ENCODE measurements around the gene SLC50A1.

SLC50A1 gene

DNA sequence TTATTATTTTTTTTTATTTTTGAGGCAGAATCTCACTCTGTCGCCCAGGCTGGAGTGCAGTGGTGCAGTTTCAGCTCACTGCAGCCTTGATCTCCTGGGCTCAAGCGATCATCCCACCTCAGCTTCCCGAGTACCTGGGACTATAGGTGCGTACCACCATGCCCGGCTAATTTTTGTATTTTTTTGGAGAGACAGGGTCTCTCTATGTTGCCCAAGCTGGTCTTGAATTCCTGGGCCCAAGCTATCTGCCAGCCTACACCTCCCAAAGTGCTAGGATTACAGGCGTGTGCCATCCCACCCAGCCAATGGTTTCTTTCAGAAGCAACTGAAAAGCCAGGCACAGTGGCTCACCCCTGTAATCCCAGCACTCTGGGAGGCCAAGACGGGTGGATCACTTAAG lies 35.2 kb downstream of the SLC50A1 start:
- DNase-seq (ENCODE audit: low read depth), result no peak

GRCh38 chr1:155171836-155172731 lies 36.4 kb downstream of the SLC50A1 start:
- no peak for DNase-seq (ENCODE audit: low read depth)

GRCh38 chr1:155172732-155173477 lies 37.3 kb downstream of the SLC50A1 start, which contains the start of gene KRTCAP2:
Gene KRTCAP2, minus strand, starts transcription at chr1:155173304. Its CDS starts 80 bp downstream, at chr1:155173224.
- peak; percentile 94 for DNase-seq (ENCODE audit: low read depth)

DNA sequence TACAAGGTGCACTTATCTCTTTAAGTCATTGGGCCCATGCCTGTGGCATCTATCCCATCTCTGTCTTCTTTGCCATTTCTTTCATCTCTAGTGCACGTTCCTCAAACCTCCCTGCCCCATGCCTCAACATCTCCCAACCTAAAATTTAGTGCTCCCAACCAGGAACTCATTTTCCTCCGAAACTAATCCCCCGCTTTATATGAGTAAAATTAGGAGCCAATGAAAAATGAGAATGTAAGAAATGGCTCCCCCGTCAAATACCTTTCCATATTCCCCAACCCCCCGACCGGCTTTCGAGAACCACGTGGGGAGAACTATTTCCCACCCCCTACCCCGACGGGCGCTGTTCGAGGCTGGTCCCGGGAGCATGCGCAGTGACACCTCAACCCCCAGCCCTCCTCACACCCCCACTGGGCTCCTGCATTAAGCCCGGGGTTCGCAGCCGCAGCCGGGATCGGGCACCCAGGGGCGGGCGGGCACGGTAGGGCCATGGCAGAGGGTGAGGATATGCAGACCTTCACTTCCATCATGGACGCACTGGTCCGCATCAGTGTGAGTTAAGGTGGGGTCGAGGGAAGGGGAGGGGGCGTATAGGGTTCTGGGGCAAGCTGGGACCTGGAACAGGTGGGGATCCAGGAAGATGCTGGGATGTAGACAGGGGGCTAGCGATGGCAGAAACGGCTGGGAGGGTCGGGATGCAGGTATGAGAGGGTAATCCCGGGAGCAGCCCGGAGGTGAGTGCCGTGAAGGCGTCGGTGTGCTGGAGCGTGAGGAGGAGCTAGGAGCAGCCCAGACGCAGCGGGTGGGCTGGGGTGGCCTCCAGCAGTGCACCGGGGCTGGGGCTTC lies 38.0 kb downstream of the SLC50A1 start, which contains the start of gene TRIM46:
TRIM46 (plus strand) TSS at position 372 of the 846 bp plus-strand sequence; CDS start at position 490, 118 bp downstream.
- peak; percentile 64 for DNase-seq (ENCODE audit: low read depth)

GRCh38 chr1:155174324-155175280 lies 39.0 kb downstream of the SLC50A1 start:
- DNase-seq (ENCODE audit: low read depth), result no peak

- no peak for DNase-seq (ENCODE audit: low read depth)
Observed at GRCh38 chr1:155175281-155175926, 39.8 kb downstream of the SLC50A1 start.

DNA sequence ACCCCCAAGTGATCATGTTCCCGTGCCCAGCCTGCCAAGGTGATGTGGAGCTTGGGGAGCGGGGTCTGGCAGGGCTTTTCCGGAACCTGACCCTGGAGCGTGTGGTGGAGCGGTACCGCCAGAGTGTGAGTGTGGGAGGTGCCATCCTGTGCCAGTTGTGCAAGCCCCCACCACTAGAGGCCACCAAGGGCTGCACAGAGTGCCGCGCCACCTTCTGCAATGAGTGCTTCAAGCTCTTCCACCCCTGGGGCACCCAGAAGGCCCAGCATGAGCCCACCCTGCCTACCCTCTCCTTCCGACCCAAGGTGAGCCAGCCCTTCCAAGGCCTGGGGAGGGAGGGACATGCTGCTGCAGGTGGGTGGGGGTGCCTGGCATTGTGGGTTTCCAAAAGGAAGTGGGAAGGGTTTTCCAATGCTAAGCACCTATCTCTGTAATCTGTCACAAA lies 40.3 kb downstream of the SLC50A1 start:
- no peak for DNase-seq (ENCODE audit: low read depth)

GRCh38 chr1:155176544-155177071 lies 41.0 kb downstream of the SLC50A1 start:
- peak; percentile 77 for DNase-seq (ENCODE audit: low read depth)

GRCh38 chr1:155177192-155177917 lies 41.7 kb downstream of the SLC50A1 start:
- no peak for DNase-seq (ENCODE audit: low read depth)

- DNase-seq (ENCODE audit: low read depth), result no peak
Observed at GRCh38 chr1:155177918-155178281, 42.2 kb downstream of the SLC50A1 start.

GRCh38 chr1:155178441-155179111 lies 42.9 kb downstream of the SLC50A1 start:
- no peak for DNase-seq (ENCODE audit: low read depth)

DNA sequence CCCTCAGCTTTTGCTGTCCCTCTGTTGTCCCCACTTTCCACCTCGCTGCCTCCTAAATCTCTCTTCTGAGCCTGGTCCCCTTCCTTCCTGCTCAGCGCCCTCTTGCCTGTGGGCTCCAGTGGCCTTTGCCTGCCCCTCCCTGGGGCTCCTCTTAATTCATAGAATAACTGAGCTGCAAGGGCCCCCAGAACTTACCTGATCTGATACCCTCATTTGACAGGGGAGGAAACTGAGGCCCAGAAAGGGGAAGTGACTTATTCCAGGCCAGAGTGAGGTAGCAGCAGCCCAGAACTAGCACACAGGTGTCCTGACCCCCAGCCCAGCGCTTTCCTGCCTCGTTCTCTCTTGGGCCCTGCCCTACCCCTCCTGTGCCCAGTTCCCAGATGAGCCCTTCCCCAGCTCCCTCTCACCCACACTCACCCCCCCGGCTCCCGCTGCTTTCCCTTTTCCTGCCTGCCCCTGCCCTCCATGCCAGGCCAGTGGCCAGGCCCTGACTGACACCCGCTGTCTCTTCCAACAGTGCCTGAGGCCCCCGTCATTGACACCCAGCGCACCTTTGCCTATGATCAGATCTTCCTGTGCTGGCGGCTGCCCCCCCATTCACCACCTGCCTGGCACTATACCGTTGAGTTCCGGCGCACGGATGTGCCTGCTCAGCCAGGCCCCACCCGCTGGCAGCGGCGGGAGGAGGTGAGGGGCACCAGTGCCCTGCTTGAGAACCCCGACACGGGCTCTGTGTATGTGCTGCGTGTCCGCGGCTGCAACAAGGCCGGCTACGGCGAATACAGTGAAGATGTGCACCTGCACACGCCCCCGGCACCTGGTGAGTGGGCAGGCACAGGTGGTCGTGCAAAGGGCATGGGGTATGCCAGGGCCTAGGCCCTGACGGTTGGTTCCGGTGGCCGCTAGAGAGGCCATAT lies 43.7 kb downstream of the SLC50A1 start:
- no peak for DNase-seq (ENCODE audit: low read depth)

- no peak for DNase-seq (ENCODE audit: low read depth)
Observed at GRCh38 chr1:155181371-155182051, 45.9 kb downstream of the SLC50A1 start.

- DNase-seq (ENCODE audit: low read depth), result no peak
Observed at GRCh38 chr1:155182052-155182550, 46.4 kb downstream of the SLC50A1 start.

GRCh38 chr1:155183775-155184221 lies 48.1 kb downstream of the SLC50A1 start:
- no peak for DNase-seq (ENCODE audit: low read depth)

DNA sequence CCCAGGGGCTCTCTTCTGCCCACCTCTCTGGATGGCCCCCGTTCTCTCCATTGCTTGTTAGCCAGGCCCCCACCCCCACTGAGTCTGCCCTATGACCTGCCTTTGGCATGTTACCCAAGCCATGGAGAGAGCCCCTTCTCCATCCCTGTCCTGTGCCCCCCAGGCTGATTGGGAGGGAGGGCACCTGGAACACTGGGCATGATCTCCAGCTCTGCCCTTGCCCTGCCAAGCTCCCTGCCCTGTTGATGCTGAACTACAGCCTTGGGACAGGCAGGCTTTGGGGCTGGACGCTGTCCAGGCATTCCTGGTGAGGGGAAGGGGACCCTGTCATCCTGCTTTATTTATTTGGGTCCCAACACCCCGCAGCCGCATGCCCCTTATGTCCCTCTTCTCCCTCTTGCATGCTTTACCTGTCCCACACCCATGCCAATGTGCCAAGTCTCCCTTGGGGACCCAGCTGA lies 48.7 kb downstream of the SLC50A1 start:
- no peak for DNase-seq (ENCODE audit: low read depth)

Measured in activated T-cell treated with anti-CD3 and anti-CD28 coated beads for 24 hours (primary cell).